NCI-H1092 treated with DMSO at 0.1 percent for 48 hours (cell line): Measurements from ENCODE around the gene GDF15.
"Not testable (repeated sequence)": the region's sequence is repeated elsewhere in the genome, so short reads cannot be mapped to it uniquely, and the experiment has no call there.

Experiments
- DNase-seq: peaks from one replicate; lab custom pipeline; 2025; lab: John Stamatoyannopoulos, UW

Gene GDF15

GRCh38 chr19:18364277-18364825, 21.6 kb upstream of the GDF15 start:
- not testable (repeated sequence) for DNase-seq

GRCh38 chr19:18364826-18365528, 21.0 kb upstream of the GDF15 start:
- DNase-seq, result no peak

GRCh38 chr19:18366021-18366435, 19.9 kb upstream of the GDF15 start:
- no peak for DNase-seq

- no peak for DNase-seq
Observed at GRCh38 chr19:18368504-18369222, 17.3 kb upstream of the GDF15 start.

- no peak for DNase-seq
Observed at GRCh38 chr19:18373407-18373891, 12.5 kb upstream of the GDF15 start.

- DNase-seq, result no peak
Observed at GRCh38 chr19:18373892-18374629, 11.9 kb upstream of the GDF15 start.

- peak; percentile 35 for DNase-seq
Observed at GRCh38 chr19:18377026-18377425, 8.9 kb upstream of the GDF15 start.

- DNase-seq, result no peak
Observed at GRCh38 chr19:18379803-18380747, 5.9 kb upstream of the GDF15 start.

- no peak for DNase-seq
Observed at GRCh38 chr19:18380843-18381242, 5.1 kb upstream of the GDF15 start.

- not testable (repeated sequence) for DNase-seq
Observed at GRCh38 chr19:18383622-18384021, 2.3 kb upstream of the GDF15 start.

GRCh38 chr19:18384775-18385174, 1.2 kb upstream of the GDF15 start:
- no peak for DNase-seq

- no peak for DNase-seq
Observed at GRCh38 chr19:18385359-18385674, 641 bp upstream of the GDF15 start.

- DNase-seq, result no peak
Observed at GRCh38 chr19:18386543-18387271, 749 bp downstream of the GDF15 start.

GRCh38 chr19:18388100-18388959, 2.4 kb downstream of the GDF15 start:
- DNase-seq, result peak; percentile 80

GRCh38 chr19:18388960-18389725, 3.2 kb downstream of the GDF15 start:
- DNase-seq, result no peak

- no peak for DNase-seq
Observed at GRCh38 chr19:18389726-18390064, 3.7 kb downstream of the GDF15 start.

GRCh38 chr19:18390065-18390907, 4.3 kb downstream of the GDF15 start:
- no peak for DNase-seq

GRCh38 chr19:18391509-18392075, 5.6 kb downstream of the GDF15 start:
- no peak for DNase-seq
